HepG2 (cell line): ENCODE results near the gene GATC.

Source experiments
- ARNT2 ChIP-seq: sonication (generic); formaldehyde crosslinking; IDR thresholded peaks from 2 replicates; pipeline ENCODE4 v1.8.0; 2022; ENCODE audit warnings: mild to moderate bottlenecking, low read depth, missing genetic modification reagents, moderate library complexity
- IRX3 ChIP-seq: sonication (generic); formaldehyde crosslinking; IDR thresholded peaks from 2 replicates; pipeline ENCODE4 v1.8.1; 2023; ENCODE audit warnings: mild to moderate bottlenecking, low read depth, missing genetic modification reagents, borderline replicate concordance
- SNRNP70 ChIP-seq: fragments of 200-400 bp; formaldehyde crosslinking; IDR thresholded peaks from 2 replicates; pipeline ENCODE4 v1.6.1; 2017; ENCODE audit warnings: mild to moderate bottlenecking, low read depth, low read length, moderate library complexity
- ZNF292 ChIP-seq: sonication (generic); formaldehyde crosslinking; IDR thresholded peaks from 2 replicates; pipeline ENCODE4 v1.8.1; 2022; ENCODE audit warnings: mild to moderate bottlenecking, low read depth, missing genetic modification reagents, borderline replicate concordance
- ZNF572 ChIP-seq: sonication (generic); formaldehyde crosslinking; IDR thresholded peaks from 2 replicates; pipeline ENCODE4 v1.5.1; 2020; ENCODE audit warnings: mild to moderate bottlenecking, missing genetic modification reagents
- ZNF724P ChIP-seq: sonication (generic); formaldehyde crosslinking; IDR thresholded peaks from 2 replicates; pipeline ENCODE4 v1.8.0; 2022; ENCODE audit warnings: missing genetic modification reagents, borderline replicate concordance
- TF ChIP-seq, protein P1 (sequence below): sonication (generic); formaldehyde crosslinking; IDR thresholded peaks from 2 replicates; pipeline ENCODE4 v1.5.0; 2020; ENCODE audit warnings: mild to moderate bottlenecking, missing genetic modification reagents
- TF ChIP-seq, protein P2 (sequence below): sonication (generic); formaldehyde crosslinking; IDR thresholded peaks from 2 replicates; pipeline ENCODE4 v1.5.0; 2020; ENCODE audit warnings: mild to moderate bottlenecking, missing genetic modification reagents, moderate library complexity

DNA sequence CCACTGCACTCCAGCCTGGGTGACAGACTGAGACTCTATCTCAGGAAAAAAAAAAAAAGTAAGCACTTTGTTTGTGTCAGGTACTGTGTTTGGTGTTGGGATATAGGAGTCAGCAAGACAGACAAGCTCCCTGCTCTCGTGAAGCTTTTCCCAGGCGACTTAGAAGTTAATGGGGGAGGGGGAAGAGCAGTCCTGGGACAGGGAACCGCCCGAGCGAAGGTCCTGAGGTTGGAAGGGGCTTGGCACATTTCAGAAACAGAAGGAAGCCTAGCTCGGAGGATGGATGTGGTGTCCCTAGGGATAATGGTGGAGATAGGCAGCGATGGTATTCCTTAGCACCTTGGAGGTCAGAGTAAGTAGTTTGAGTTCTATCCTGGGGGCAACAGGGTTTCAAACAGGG is 16.9 kb upstream of the GATC start:
- TF ChIP-seq, protein P1, sequence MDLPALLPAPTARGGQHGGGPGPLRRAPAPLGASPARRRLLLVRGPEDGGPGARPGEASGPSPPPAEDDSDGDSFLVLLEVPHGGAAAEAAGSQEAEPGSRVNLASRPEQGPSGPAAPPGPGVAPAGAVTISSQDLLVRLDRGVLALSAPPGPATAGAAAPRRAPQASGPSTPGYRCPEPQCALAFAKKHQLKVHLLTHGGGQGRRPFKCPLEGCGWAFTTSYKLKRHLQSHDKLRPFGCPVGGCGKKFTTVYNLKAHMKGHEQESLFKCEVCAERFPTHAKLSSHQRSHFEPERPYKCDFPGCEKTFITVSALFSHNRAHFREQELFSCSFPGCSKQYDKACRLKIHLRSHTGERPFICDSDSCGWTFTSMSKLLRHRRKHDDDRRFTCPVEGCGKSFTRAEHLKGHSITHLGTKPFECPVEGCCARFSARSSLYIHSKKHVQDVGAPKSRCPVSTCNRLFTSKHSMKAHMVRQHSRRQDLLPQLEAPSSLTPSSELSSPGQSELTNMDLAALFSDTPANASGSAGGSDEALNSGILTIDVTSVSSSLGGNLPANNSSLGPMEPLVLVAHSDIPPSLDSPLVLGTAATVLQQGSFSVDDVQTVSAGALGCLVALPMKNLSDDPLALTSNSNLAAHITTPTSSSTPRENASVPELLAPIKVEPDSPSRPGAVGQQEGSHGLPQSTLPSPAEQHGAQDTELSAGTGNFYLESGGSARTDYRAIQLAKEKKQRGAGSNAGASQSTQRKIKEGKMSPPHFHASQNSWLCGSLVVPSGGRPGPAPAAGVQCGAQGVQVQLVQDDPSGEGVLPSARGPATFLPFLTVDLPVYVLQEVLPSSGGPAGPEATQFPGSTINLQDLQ (CRISPR knock-in tag), result no peak
- TF ChIP-seq SNRNP70, result no peak
- TF ChIP-seq ZNF724P, result no peak
- TF ChIP-seq ARNT2 (CRISPR knock-in tag), result no peak
- TF ChIP-seq, protein P2, sequence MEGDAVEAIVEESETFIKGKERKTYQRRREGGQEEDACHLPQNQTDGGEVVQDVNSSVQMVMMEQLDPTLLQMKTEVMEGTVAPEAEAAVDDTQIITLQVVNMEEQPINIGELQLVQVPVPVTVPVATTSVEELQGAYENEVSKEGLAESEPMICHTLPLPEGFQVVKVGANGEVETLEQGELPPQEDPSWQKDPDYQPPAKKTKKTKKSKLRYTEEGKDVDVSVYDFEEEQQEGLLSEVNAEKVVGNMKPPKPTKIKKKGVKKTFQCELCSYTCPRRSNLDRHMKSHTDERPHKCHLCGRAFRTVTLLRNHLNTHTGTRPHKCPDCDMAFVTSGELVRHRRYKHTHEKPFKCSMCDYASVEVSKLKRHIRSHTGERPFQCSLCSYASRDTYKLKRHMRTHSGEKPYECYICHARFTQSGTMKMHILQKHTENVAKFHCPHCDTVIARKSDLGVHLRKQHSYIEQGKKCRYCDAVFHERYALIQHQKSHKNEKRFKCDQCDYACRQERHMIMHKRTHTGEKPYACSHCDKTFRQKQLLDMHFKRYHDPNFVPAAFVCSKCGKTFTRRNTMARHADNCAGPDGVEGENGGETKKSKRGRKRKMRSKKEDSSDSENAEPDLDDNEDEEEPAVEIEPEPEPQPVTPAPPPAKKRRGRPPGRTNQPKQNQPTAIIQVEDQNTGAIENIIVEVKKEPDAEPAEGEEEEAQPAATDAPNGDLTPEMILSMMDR (CRISPR knock-in tag), result no peak
- TF ChIP-seq ZNF292 (CRISPR knock-in tag), result no peak
- no peak for TF ChIP-seq IRX3 (CRISPR knock-in tag)
- no peak for TF ChIP-seq ZNF572 (CRISPR knock-in tag)
